HepG2 (cell line): ENCODE measurements around the gene ZNF77. TPM values are rescaled to one million over a fixed set of nuclear protein-coding genes. Genes with fewer than 3 reads are reported as not detected.
A peak's percentile ranks its signal among the peaks of the same experiment; 100 is the strongest.

Source experiments
- CBX1 ChIP-seq: IDR thresholded peaks from one replicate; pipeline ENCODE4 v1.6.1; 2016; ENCODE audit warnings: antibody characterized with exemption, low read depth
- DNMT3B ChIP-seq: conservative IDR thresholded peaks from 2 replicates; pipeline ENCODE4 v1.6.1; 2016; ENCODE audit warnings: missing biosample characterization, control low read depth
- HNF1A ChIP-seq, 2 experiments: sonication (generic) in 1 of 2; formaldehyde crosslinking in 1 of 2; IDR thresholded peaks; 2 replicates each; pipeline versions ENCODE4 v1.4.0 to v1.6.1; 2016 to 2020; ENCODE audit warnings: borderline replicate concordance in 1 of 2, low read depth in 1 of 2, mild to moderate bottlenecking in 1 of 2, missing genetic modification reagents in 1 of 2
- KDM5B ChIP-seq: sonication (generic); formaldehyde crosslinking; IDR thresholded peaks from 2 replicates; pipeline ENCODE4 v1.4.0; 2020; ENCODE audit warnings: missing genetic modification reagents, mild to moderate bottlenecking, borderline replicate concordance
- MTA1 ChIP-seq: sonication (generic); formaldehyde crosslinking; IDR thresholded peaks from 2 replicates; pipeline ENCODE4 v1.4.0; 2020; ENCODE audit warnings: missing genetic modification reagents, mild to moderate bottlenecking, borderline replicate concordance
- NFIC ChIP-seq: IDR thresholded peaks from 2 replicates; pipeline ENCODE4 v1.6.1; 2012; ENCODE audit warnings: mild to moderate bottlenecking, low read length, inconsistent platforms
- PHF20 ChIP-seq: sonication (generic); formaldehyde crosslinking; IDR thresholded peaks from 2 replicates; pipeline ENCODE4 v1.5.0; 2020; ENCODE audit warnings: mild to moderate bottlenecking, missing genetic modification reagents
- SETDB1 ChIP-seq: sonication (generic); formaldehyde crosslinking; IDR thresholded peaks from 2 replicates; pipeline ENCODE4 v1.5.1; 2020; ENCODE audit warnings: missing genetic modification reagents, mild to moderate bottlenecking, borderline replicate concordance
- TIGD3 ChIP-seq: sonication (generic); formaldehyde crosslinking; IDR thresholded peaks from 2 replicates; pipeline ENCODE4 v1.5.1; 2020; ENCODE audit warnings: mild to moderate bottlenecking, missing genetic modification reagents, borderline replicate concordance
- ZBTB7B ChIP-seq: sonication (generic); formaldehyde crosslinking; IDR thresholded peaks from 2 replicates; pipeline ENCODE4 v1.4.0; 2020; ENCODE audit warnings: missing genetic modification reagents
- ZFP1 ChIP-seq: IDR thresholded peaks from 2 replicates; pipeline ENCODE4 v1.6.1; 2016
- ZNF160 ChIP-seq: sonication (generic); formaldehyde crosslinking; IDR thresholded peaks from 2 replicates; pipeline ENCODE4 v1.8.0; 2022; ENCODE audit warnings: mild to moderate bottlenecking, inconsistent platforms, missing genetic modification reagents
- ZNF484 ChIP-seq: sonication (generic); formaldehyde crosslinking; IDR thresholded peaks from 2 replicates; pipeline ENCODE4 v1.5.1; 2020; ENCODE audit warnings: mild to moderate bottlenecking, low read depth, missing genetic modification reagents, borderline replicate concordance
- ZNF569 ChIP-seq: sonication (generic); formaldehyde crosslinking; IDR thresholded peaks from 2 replicates; pipeline ENCODE4 v1.5.0; 2020; ENCODE audit warnings: mild to moderate bottlenecking, missing genetic modification reagents, moderate library complexity, borderline replicate concordance
- ZNF891 ChIP-seq: sonication (generic); formaldehyde crosslinking; IDR thresholded peaks from 2 replicates; pipeline ENCODE4 v1.5.0; 2020; ENCODE audit warnings: mild to moderate bottlenecking, missing genetic modification reagents
- polyA plus RNA-seq, 8 experiments: library from polyadenylated mRNA; depleted of rRNA in 3 of 8; stranded (reverse) in 7 of 8; unstranded in 1 of 8; fragments of >200 nt; fragmentation: Illumina TruSeq in 4 of 8; extraction: Trizol in 4 of 8; gene quantifications; 2 replicates each; pipeline versions ENCODE4 v1.2.1 to v1.2.3, GENCODE V29; 2011 to 2016; ENCODE audit warnings: low read depth in 4 of 8, missing spikeins in 1 of 8, mixed read lengths in 1 of 8; ENCODE audit not compliant: insufficient read depth in 1 of 8
- total RNA-seq, 5 experiments: library from RNA; depleted of rRNA; stranded (reverse); fragments of >200 nt; fragmentation: Illumina TruSeq; extraction: Trizol; gene quantifications; 2 replicates each; pipeline ENCODE4 v1.2.3, GENCODE V29; 2016; ENCODE audit warnings: low read depth in 1 of 5
- TF ChIP-seq, protein P1 (sequence below): IDR thresholded peaks from 2 replicates; pipeline ENCODE4 v1.6.1; 2016; ENCODE audit warnings: low read depth, control low read depth
- TF ChIP-seq, protein P2 (sequence below): sonication (generic); formaldehyde crosslinking; conservative IDR thresholded peaks from 2 replicates; pipeline ENCODE4 v1.4.0; 2020; ENCODE audit warnings: mild to moderate bottlenecking, missing genetic modification reagents, moderate library complexity

ZNF77 gene
- total and polyA plus RNA-seq, 2 of the 13 experiments (the other 11 are each of a cell fraction or from before 2014, with no cell fraction given), result 7.1 to 11.5 TPM

DNA sequence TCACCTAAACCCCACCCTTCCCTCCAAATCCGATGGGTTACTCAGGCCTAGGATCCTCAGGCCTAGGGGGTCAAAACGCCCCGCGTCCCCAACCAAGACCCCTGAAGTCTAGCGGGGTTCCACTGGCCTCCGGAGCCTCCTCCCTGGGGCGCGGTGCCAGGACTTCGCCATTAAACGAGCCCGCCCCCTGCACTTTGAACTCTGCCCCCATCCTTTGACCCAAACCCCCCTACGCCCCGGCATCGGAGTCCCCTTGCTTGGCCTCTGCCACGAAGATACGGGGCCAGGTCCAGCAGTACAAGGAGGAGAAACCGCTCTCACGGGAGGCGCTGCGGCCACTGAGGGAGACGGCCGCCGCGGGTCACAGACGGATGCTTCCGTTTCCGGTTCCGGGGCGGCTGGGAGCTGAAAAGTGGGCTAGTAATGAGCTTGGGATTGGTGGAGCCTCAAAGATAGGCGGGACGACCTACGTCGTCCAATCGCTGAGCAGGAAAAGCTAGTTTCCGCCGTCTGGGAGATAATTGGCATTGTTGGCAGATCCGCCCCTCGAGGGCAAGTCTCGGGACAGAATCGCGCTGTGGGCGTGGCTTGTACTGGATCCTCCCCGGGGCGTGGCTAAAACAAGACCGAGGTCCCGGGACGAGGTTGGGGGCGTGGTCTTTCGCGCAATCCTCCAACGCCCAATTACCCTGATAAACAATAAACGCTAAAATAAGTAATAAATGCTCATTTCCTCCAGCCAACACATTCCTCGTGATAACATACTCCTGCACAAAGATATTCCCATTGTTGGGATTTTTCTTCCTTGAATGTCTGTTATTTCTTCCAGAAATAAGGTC, 5.7 kb upstream of the ZNF77 start (continued):
- TF ChIP-seq HNF1A (IDR thresholded peaks at IDR 0.05; ENCODE audit: low read depth), result no peak
- no peak; the same call in 1 of the 2 replicates for TF ChIP-seq HNF1A (CRISPR knock-in tag; IDR thresholded peaks at IDR 0.05; ENCODE audit: borderline replicate concordance)
- TF ChIP-seq, protein P1, sequence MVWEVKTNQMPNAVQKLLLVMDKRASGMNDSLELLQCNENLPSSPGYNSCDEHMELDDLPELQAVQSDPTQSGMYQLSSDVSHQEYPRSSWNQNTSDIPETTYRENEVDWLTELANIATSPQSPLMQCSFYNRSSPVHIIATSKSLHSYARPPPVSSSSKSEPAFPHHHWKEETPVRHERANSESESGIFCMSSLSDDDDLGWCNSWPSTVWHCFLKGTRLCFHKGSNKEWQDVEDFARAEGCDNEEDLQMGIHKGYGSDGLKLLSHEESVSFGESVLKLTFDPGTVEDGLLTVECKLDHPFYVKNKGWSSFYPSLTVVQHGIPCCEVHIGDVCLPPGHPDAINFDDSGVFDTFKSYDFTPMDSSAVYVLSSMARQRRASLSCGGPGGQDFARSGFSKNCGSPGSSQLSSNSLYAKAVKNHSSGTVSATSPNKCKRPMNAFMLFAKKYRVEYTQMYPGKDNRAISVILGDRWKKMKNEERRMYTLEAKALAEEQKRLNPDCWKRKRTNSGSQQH (CRISPR knock-in tag), result no peak
- peak; percentile 61; the same call in 1 of the 2 replicates for TF ChIP-seq KDM5B (CRISPR knock-in tag)
- TF ChIP-seq PHF20 (CRISPR knock-in tag), result peak; percentile 90
- no peak for TF ChIP-seq MTA1 (CRISPR knock-in tag)
- no peak for TF ChIP-seq TIGD3
- TF ChIP-seq NFIC, result no peak
- TF ChIP-seq ZNF569 (CRISPR knock-in tag), result no peak
- no peak for TF ChIP-seq ZBTB7B (CRISPR knock-in tag)
- TF ChIP-seq DNMT3B (CRISPR knock-in tag), result no peak
- no peak for TF ChIP-seq SETDB1
- TF ChIP-seq, protein P2, sequence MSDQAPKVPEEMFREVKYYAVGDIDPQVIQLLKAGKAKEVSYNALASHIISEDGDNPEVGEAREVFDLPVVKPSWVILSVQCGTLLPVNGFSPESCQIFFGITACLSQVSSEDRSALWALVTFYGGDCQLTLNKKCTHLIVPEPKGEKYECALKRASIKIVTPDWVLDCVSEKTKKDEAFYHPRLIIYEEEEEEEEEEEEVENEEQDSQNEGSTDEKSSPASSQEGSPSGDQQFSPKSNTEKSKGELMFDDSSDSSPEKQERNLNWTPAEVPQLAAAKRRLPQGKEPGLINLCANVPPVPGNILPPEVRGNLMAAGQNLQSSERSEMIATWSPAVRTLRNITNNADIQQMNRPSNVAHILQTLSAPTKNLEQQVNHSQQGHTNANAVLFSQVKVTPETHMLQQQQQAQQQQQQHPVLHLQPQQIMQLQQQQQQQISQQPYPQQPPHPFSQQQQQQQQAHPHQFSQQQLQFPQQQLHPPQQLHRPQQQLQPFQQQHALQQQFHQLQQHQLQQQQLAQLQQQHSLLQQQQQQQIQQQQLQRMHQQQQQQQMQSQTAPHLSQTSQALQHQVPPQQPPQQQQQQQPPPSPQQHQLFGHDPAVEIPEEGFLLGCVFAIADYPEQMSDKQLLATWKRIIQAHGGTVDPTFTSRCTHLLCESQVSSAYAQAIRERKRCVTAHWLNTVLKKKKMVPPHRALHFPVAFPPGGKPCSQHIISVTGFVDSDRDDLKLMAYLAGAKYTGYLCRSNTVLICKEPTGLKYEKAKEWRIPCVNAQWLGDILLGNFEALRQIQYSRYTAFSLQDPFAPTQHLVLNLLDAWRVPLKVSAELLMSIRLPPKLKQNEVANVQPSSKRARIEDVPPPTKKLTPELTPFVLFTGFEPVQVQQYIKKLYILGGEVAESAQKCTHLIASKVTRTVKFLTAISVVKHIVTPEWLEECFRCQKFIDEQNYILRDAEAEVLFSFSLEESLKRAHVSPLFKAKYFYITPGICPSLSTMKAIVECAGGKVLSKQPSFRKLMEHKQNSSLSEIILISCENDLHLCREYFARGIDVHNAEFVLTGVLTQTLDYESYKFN (CRISPR knock-in tag), result peak; percentile 65
- no peak for TF ChIP-seq CBX1
- TF ChIP-seq ZFP1, result 0 out of 2 replicates have a peak, but pooled peaks have one; percentile 45
- no peak for TF ChIP-seq ZNF484 (CRISPR knock-in tag)
- TF ChIP-seq ZNF891, result peak; percentile 91; the same call in 1 of the 2 replicates
- no peak for TF ChIP-seq ZNF160
